ENCODE results near the gene STIP1. TPM values are rescaled to one million over a fixed set of nuclear protein-coding genes. Genes with fewer than 3 reads are reported as not detected.
"Not testable (repeated sequence)": the region's sequence is repeated elsewhere in the genome, so short reads cannot be mapped to it uniquely, and the experiment has no call there.

STIP1 gene
- total RNA-seq, 1 donor from 2014 or later = 125 TPM

DNA sequence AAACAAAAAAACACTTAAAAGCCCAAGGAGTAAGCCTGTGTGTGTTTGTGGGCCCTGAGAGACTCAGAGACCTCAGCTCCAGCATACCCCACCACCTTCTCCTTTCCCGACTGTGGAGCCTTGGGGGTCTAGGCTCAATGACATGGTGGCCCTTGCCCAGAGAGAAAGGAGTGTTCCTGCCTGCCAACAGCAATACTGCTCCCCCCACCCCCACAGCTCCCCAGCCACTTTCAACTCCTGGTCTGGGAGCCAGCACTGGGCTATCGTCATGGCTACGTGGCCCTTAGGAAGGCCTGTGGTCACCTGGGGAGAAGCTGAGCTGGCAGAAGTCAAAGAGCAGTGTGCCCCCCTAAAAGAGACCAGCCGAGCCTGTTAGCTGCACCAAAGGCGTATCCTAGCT, 58.1 kb downstream of the STIP1 start:
- TF ChIP-seq, protein P1, sequence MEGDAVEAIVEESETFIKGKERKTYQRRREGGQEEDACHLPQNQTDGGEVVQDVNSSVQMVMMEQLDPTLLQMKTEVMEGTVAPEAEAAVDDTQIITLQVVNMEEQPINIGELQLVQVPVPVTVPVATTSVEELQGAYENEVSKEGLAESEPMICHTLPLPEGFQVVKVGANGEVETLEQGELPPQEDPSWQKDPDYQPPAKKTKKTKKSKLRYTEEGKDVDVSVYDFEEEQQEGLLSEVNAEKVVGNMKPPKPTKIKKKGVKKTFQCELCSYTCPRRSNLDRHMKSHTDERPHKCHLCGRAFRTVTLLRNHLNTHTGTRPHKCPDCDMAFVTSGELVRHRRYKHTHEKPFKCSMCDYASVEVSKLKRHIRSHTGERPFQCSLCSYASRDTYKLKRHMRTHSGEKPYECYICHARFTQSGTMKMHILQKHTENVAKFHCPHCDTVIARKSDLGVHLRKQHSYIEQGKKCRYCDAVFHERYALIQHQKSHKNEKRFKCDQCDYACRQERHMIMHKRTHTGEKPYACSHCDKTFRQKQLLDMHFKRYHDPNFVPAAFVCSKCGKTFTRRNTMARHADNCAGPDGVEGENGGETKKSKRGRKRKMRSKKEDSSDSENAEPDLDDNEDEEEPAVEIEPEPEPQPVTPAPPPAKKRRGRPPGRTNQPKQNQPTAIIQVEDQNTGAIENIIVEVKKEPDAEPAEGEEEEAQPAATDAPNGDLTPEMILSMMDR (IDR thresholded peaks at IDR 0.05) = no peak
- Histone ChIP-seq H3K4me3 (no peak overlapping the region), H3K27me3 (ENCODE audit: low read depth) (no peaks in the 10 kb centered on the region), H3K27ac (no peak overlapping the region), H3K4me1 (peaks cover 51% of the 10 kb centered on the region), H3K36me3 (peaks cover 16% of the 10 kb centered on the region), H3K9me3 (no peaks in the 10 kb centered on the region)
- no peak for ATAC-seq
- DNase-seq = no peak
- intact Hi-C loops (cut with DNase I) = no loop called here

DNA sequence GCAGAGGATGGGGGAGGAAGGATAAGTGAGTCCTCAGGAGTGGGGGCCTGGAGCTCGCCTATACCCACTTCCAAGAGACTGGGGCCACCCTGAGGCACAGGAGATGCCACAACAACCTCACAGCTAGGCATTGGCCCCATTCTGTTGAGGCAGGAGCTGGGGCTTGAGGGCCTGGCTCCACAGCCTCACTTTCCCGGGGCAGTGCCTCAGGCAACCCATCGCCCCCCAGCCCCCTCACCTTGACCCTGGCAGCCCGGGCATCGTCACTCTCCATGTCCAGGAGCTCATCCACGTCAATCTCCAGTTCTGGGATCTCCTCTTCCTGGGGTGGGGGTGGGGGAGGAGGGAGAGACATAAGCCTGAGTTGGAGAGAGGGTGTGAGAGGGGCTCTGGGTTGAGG, 59.0 kb downstream of the STIP1 start:
- Histone ChIP-seq H3K36me3 (peaks cover 13% of the 10 kb centered on the region), H3K27me3 (ENCODE audit: low read depth) (no peaks in the 10 kb centered on the region), H3K9me3 (no peaks in the 10 kb centered on the region), H3K27ac (peak overlapping the region; percentile 72), H3K4me3 (peak overlapping the region; percentile 76), H3K4me1 (peaks cover 42% of the 10 kb centered on the region)
- intact Hi-C loops (cut with DNase I) = no loop called here
- ATAC-seq = no peak
- TF ChIP-seq, protein P1 (IDR thresholded peaks at IDR 0.05) = no peak
- DNase-seq = no peak

DNA sequence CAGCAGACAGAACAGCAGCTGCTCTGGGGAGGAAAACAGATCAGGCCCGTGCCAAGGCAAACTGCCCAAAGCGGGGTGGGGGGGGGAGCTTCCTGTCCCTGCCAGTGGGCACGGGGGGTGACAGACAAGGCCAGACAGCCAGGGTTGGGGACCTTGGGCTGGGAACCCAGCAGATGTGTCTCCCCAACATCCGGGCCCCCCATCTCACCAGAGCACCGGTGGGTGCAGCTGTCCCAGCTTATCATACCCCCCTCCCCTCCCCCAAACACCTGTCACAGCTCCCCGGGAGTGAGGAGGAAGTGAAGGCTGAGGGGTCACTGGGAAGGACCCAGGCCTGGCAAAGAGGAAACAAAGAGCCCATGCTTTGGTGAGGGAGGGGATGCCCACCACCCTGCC, 59.4 kb downstream of the STIP1 start:
- Histone ChIP-seq H3K4me3 (peak overlapping the region; percentile 76), H3K4me1 (peaks cover 38% of the 10 kb centered on the region), H3K27me3 (ENCODE audit: low read depth) (no peaks in the 10 kb centered on the region), H3K36me3 (peaks cover 13% of the 10 kb centered on the region), H3K9me3 (no peaks in the 10 kb centered on the region), H3K27ac (peak overlapping the region; percentile 72)
- intact Hi-C loops (cut with DNase I) = no loop called here
- TF ChIP-seq, protein P1 (IDR thresholded peaks at IDR 0.05) = no peak
- DNase-seq = no peak
- ATAC-seq = no peak

DNA sequence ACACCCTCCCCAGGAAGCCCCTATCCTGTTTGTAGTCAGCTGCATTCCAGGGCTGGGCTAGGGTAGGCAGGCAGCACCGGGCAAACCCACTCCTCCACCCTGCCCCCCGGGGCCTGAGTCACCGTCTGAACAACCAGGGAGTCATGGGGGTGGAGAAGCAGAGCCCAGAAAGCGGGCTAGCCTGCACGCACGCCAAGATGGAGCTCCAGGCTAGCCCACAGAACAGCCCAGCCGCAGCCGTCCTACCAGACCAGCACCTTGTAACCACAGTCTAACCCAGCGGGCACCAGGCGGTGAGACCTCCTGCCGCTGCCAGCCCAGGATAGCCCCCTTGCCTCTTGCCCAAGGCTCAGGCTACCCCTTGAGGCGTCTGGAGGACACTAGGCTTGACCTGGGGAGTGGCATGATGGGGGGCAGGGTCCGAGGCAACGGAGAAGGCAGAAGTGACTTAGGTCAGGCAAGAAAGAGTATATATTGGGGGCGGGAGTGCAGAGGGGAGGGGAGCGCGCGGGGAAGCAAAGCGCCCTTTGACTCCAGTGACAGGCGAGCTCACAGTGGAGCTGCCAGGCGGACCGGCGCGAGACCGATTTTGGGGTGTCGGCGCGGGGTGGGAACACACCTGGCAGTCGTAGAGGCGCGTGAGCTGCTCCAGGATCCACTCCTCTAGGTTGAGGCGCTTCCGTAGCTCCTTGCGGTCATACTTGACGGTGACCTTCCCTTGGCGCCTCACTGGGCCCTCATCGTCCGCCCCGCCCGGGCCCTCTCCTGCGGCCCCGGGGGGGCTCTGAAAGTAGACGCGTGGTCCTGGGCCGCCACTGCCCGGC, 60.0 kb downstream of the STIP1 start:
- ATAC-seq (no peak), DNase-seq (peak; percentile 76)
- Histone ChIP-seq H3K27ac (peak overlapping the region; percentile 72), H3K27me3 (ENCODE audit: low read depth) (no peaks in the 10 kb centered on the region), H3K36me3 (peaks cover 13% of the 10 kb centered on the region), H3K4me3 (peak overlapping the region; percentile 76), H3K4me1 (peaks cover 41% of the 10 kb centered on the region), H3K9me3 (no peaks in the 10 kb centered on the region)
- intact Hi-C loops (cut with DNase I) = no loop called here
- TF ChIP-seq, protein P1 (IDR thresholded peaks at IDR 0.05) = no peak

DNA sequence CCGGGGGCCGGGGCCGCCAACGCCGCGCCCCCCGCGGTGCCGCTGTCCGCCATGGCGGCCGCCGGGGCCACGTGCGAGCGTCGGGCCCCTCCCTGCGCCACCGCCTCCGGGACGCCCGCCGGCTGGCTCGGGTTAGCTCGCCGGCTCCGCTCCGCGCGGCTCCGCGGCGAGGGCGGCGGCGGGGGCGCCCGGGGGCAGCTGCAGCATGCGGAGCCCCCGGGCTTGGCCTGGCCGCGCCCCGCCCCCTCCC, 60.6 kb downstream of the STIP1 start:
- ATAC-seq; H3K27me3 ChIP-seq (ENCODE audit: low read depth); H3K27ac ChIP-seq; H3K9me3 ChIP-seq; intact Hi-C loops (cut with DNase I); DNase-seq: not testable (repeated sequence)
- Histone ChIP-seq H3K36me3 (peaks cover 13% of the 10 kb centered on the region), H3K4me3 (peak overlapping the region; percentile 94), H3K4me1 (peaks cover 42% of the 10 kb centered on the region)

DNA sequence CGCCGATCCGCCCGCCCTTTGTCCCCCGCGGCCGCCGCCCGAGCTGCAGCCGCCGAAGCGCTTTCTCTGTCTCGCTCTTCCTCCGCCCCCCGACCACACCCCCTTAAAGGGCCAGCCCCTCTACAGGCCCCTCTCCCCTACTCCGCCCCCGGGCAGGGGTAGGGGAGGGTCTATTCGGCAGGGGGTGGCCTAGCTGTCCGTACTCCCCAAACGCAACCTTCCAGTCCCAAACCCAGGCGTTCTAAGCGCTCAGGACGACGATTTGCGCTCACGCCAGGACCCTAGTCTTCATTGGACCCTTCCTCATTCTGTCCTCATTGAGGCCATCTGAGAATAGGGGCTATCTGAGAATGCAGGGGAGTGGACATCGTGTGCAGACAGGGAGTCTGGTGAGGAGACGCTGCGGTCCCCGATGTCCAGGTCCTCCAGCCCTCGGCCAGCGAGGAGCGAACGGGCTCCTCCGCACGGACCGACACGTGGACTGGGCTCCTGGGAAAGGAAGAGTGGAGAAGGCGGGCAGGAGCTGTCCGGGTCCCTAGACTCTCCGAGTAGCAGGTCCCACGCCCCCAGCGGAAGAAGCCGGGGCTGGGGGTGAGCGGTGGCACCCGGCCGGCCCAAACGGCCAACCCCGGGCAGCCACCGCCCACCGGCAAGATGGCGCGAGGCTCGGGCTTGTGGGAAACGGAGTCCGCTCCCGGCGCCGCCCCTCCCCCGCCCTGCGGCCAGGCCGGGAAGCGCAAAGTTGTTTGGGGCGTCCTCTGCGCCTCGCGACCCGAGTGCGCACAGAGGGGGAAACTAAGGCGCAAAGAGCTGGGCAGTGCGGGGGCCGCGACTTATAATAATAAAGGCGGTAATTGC, 61.1 kb downstream of the STIP1 start, which contains the start of gene PPP1R14B:
Gene PPP1R14B (minus strand): TSS at position 73 of the 858 bp plus-strand sequence. CDS start 270 bp downstream, outside the sequence.
- Histone ChIP-seq H3K4me1 (peaks cover 42% of the 10 kb centered on the region), H3K4me3 (peak within 1 kb of the TSS; percentile 94), H3K36me3 (peaks cover 13% of the 10 kb centered on the region), H3K27me3 (ENCODE audit: low read depth) (no peaks in the 10 kb centered on the region), H3K9me3 (no peaks in the 10 kb centered on the region), H3K27ac (peak within 1 kb of the TSS; percentile 79)
- TF ChIP-seq, protein P1 (IDR thresholded peaks at IDR 0.05) = peak; percentile 21
- intact Hi-C loops (cut with DNase I) = no loop called here
- DNase-seq (peak; percentile 92), ATAC-seq (peak; percentile 80 to 86)
